IPS-20b (cell line): ENCODE results near the gene COMMD8.

Experiments
- H3K27ac ChIP-seq: one replicate; pipeline ENCODE4 v1.5.1; 2013; ENCODE audit warnings: low read length
- H3K27me3 ChIP-seq: 2 replicates; pipeline ENCODE4 v1.6.1; 2013; ENCODE audit warnings: mild to moderate bottlenecking, low read length, inconsistent platforms; ENCODE audit not compliant: insufficient read depth
- H3K36me3 ChIP-seq: 2 replicates; pipeline ENCODE4 v1.6.1; 2013; ENCODE audit warnings: low read depth, mild to moderate bottlenecking, inconsistent platforms, low read length, moderate library complexity; ENCODE audit not compliant: insufficient read depth
- H3K4me1 ChIP-seq: 2 replicates; pipeline ENCODE4 v1.6.1; 2013; ENCODE audit warnings: mild to moderate bottlenecking, control low read depth, inconsistent platforms, low read length, moderate library complexity; ENCODE audit not compliant: insufficient read depth
- H3K4me3 ChIP-seq: 2 replicates; pipeline ENCODE4 v1.5.1; 2013; ENCODE audit warnings: mild to moderate bottlenecking, low read length, inconsistent platforms
- H3K9ac ChIP-seq: 2 replicates; pipeline ENCODE4 v1.6.1; 2013; ENCODE audit warnings: low read depth, mild to moderate bottlenecking, inconsistent platforms, low read length, moderate library complexity
- H3K9me3 ChIP-seq: 2 replicates; pipeline ENCODE4 v1.6.1; 2013; ENCODE audit warnings: mild to moderate bottlenecking, low read depth, low read length, inconsistent platforms; ENCODE audit not compliant: insufficient read depth

Gene COMMD8

DNA sequence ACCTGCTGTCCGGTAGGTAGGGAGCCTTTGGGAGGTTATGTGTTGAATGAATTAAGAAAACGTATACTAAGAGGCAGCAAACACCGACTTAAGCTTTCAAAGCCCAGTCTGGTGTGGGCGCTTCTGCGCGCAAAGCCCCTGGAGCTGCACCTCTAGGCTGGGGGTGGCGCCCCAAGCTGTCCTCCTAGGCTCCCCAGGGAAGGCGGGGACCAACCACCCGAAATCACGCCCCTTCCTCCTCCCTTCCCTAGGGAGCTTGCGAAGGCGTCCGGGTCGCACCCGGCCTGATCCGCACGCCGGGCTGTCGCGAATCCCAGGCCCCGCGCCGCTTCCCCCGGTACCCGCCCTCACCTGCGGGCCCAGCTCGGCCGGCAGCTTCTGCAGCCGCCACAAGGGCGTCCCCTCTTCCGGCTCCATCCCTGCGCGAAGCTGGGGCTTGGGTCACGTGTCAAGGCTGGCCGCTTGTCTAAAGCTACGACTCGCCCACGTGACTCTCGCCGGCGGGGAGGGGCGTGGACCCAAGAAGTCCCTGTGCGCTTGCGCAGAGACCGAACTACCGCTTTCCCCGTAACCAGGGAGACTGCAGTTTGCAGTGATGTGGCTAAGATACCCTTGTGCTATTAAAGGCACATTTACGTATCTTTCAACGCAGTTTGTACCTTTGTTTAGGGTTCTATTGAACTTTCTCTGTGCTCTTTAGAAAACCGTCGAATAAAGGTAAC, at the start of gene COMMD8:
TSS of gene COMMD8 (minus strand) at position 468 of the 722 bp plus-strand sequence. CDS start at position 417, 51 bp downstream.
- Histone ChIP-seq H3K27me3 (no peaks in the 10 kb centered on the region), H3K27ac (no peak within 1 kb of the TSS), H3K9ac (peak within 1 kb of the TSS; percentile 86), H3K9me3 (no peaks in the 10 kb centered on the region), H3K4me1 (peaks cover 4% of the 10 kb centered on the region; the same call in 1 of the 2 replicates), H3K36me3 (no peaks in the 10 kb centered on the region), H3K4me3 (peak within 1 kb of the TSS; percentile 96)

DNA sequence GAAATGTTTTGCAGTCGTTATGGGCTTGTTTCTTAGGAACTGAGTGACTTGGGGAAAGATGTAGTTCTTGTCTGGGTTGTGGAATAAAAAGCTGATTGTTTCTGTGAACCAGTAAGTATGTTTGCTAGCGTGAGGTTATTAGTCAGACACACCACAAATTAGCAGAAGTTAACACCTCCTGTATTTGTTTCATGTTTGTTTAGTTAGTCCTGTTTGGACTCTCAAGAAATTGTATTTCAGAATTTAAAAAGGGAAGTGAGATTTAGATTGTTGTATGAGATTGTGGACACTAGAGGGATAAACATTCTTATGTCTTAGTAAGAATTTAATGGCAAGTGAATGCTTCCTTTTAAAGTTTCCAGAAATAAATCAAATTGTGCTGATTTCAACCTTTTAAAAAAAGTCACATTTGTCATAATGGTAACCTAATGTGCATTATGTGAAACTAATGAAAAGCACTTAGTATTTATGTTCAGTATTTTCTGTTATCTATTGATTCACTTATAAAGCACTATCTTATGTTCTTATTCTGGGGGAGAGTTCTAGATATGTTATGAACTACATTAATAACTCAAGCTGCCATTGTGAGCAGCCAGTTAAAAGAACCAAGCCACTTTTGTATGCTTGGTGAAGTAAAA, 47.1 kb upstream of the COMMD8 start:
- Histone ChIP-seq H3K36me3 (no peaks in the 10 kb centered on the region), H3K27ac (no peak overlapping the region), H3K9ac (no peak overlapping the region), H3K27me3 (no peaks in the 10 kb centered on the region), H3K4me3 (no peak overlapping the region), H3K9me3 (no peaks in the 10 kb centered on the region), H3K4me1 (0 out of 2 replicates have a peak, but pooled peaks cover 4% of the 10 kb centered on the region)

- Histone ChIP-seq H3K9me3 (no peaks in the 10 kb centered on the region), H3K27ac (no peak overlapping the region), H3K27me3 (no peaks in the 10 kb centered on the region), H3K36me3 (no peaks in the 10 kb centered on the region), H3K4me3 (no peak overlapping the region), H3K9ac (no peak overlapping the region), H3K4me1 (0 out of 2 replicates have a peak, but pooled peaks cover 4% of the 10 kb centered on the region)
These were observed 42.2 kb upstream of the COMMD8 start for GRCh38 chr4:47505666-47506065.

DNA sequence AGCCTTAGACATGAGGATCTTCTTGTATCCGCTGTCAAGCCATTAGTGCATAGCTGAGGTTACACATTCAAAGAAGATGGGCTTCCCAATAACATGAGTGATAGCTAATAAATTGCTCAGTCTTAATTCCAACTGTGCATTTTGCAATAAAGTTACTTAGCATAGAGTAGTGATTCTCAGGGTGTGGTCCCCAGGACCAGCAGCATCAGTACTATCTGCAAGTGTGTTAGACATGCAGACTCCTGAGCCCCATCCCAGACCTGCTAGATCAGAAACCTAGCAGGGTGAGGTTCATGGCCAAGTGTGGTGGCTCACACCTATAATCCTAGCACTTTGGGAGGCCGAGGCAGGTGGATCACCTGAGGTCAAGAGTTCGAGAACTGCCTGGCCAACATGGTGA, 41.6 kb upstream of the COMMD8 start:
- no peaks in the 10 kb centered on the region for H3K36me3 ChIP-seq
- H3K4me3 ChIP-seq = no peak overlapping the region
- H3K9ac ChIP-seq = no peak overlapping the region
- H3K9me3 ChIP-seq = no peaks in the 10 kb centered on the region
- H3K27ac ChIP-seq = no peak overlapping the region
- H3K27me3 ChIP-seq = no peaks in the 10 kb centered on the region
- H3K4me1 ChIP-seq = 0 out of 2 replicates have a peak, but pooled peaks cover 4% of the 10 kb centered on the region

- Histone ChIP-seq H3K4me3 (no peak overlapping the region), H3K36me3 (no peaks in the 10 kb centered on the region), H3K4me1 (no peaks in the 10 kb centered on the region), H3K27me3 (no peaks in the 10 kb centered on the region), H3K27ac (no peak overlapping the region), H3K9me3 (no peaks in the 10 kb centered on the region), H3K9ac (no peak overlapping the region)
These were observed 37.3 kb upstream of the COMMD8 start for GRCh38 chr4:47500776-47501175.

GRCh38 chr4:47499700-47500099, 36.2 kb upstream of the COMMD8 start:
- Histone ChIP-seq H3K9me3 (no peaks in the 10 kb centered on the region), H3K27me3 (no peaks in the 10 kb centered on the region), H3K4me1 (no peaks in the 10 kb centered on the region), H3K27ac (no peak overlapping the region), H3K4me3 (no peak overlapping the region), H3K9ac (no peak overlapping the region), H3K36me3 (no peaks in the 10 kb centered on the region)

- no peaks in the 10 kb centered on the region for H3K36me3 ChIP-seq
- no peak overlapping the region for H3K9ac ChIP-seq
- H3K4me1 ChIP-seq = no peaks in the 10 kb centered on the region
- no peak overlapping the region for H3K27ac ChIP-seq
- H3K4me3 ChIP-seq = no peak overlapping the region
- no peaks in the 10 kb centered on the region for H3K27me3 ChIP-seq
- H3K9me3 ChIP-seq = no peaks in the 10 kb centered on the region
These were observed 35.4 kb upstream of the COMMD8 start for GRCh38 chr4:47498899-47499298.

DNA sequence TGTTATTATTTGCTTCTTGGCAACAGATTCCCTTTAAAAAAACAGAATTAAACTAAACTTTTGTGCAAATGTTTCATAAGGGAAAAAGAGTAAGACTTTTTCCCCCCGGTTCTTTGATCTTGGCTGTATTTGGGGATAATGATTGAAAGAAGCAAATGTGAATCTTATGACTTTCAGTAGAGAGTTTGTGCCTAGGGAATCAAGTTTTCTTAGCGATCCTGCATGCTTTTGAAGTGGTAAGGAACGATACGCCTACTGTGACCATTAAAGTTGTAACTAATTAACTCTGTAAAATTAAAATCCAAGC, 30.6 kb upstream of the COMMD8 start:
- peaks cover 4% of the 10 kb centered on the region; the same call in 1 of the 2 replicates for H3K4me1 ChIP-seq
- no peaks in the 10 kb centered on the region for H3K9me3 ChIP-seq
- no peak overlapping the region for H3K27ac ChIP-seq
- H3K4me3 ChIP-seq = no peak overlapping the region
- no peaks in the 10 kb centered on the region for H3K27me3 ChIP-seq
- H3K9ac ChIP-seq = no peak overlapping the region
- H3K36me3 ChIP-seq = no peaks in the 10 kb centered on the region

DNA sequence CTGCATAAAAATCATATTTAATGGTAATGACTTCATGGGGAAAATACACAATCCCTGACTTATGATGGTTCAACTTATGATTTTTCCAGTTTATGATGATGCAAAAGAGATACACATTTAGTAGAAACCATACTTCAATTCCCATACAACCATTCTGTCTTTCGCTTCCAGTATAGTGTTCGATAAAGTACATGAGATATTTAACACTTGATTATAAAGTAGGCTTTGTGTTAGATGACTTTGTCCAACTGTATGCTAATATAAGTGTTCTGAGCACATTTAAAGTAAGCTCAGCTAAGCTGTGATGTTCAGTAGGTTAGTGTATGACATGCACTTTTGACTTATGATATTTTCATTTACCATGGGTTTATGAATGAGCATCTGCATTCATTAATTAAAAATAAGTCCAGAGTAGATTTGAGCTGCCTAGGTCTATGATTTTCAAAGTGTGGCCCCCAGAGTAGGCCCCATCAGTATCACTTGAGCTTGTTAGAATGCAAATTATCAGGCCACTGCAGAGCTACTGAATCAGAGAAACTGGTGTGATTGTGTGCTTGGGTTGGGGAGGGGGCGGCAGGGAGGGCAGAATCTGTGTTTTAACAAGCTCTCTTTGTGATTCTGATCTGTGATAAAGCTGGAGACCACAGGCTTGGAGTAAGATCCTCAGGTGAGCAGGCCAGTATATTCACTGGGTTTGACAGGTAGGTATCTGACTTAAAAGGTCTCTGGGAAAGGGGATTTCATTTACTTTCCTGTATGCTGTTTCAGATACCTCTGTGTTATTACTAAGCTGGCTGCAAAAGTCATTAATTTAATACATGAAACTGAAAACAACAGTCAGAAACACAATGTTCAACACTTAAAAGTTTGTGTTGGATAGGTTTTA, 30.0 kb upstream of the COMMD8 start:
- no peaks in the 10 kb centered on the region for H3K36me3 ChIP-seq
- no peak overlapping the region for H3K4me3 ChIP-seq
- H3K27ac ChIP-seq = no peak overlapping the region
- H3K27me3 ChIP-seq = no peaks in the 10 kb centered on the region
- H3K4me1 ChIP-seq = peaks cover 4% of the 10 kb centered on the region; the same call in 1 of the 2 replicates
- H3K9me3 ChIP-seq = no peaks in the 10 kb centered on the region
- no peak overlapping the region for H3K9ac ChIP-seq

- no peak overlapping the region for H3K27ac ChIP-seq
- H3K36me3 ChIP-seq = no peaks in the 10 kb centered on the region
- peaks cover 10% of the 10 kb centered on the region for H3K27me3 ChIP-seq
- H3K9ac ChIP-seq = no peak overlapping the region
- peaks cover 4% of the 10 kb centered on the region; the same call in 1 of the 2 replicates for H3K4me1 ChIP-seq
- H3K4me3 ChIP-seq = no peak overlapping the region
- no peaks in the 10 kb centered on the region for H3K9me3 ChIP-seq
These were observed 27.0 kb upstream of the COMMD8 start for GRCh38 chr4:47490550-47490949.

GRCh38 chr4:47488706-47489105, 25.2 kb upstream of the COMMD8 start:
- Histone ChIP-seq H3K9ac (no peak overlapping the region), H3K4me1 (peaks cover 2% of the 10 kb centered on the region; the same call in 1 of the 2 replicates), H3K9me3 (no peaks in the 10 kb centered on the region), H3K4me3 (no peak overlapping the region), H3K27ac (no peak overlapping the region), H3K36me3 (no peaks in the 10 kb centered on the region), H3K27me3 (peaks cover 10% of the 10 kb centered on the region)
